SK-N-SH (cell line): Measurements from ENCODE around the gene ATP8B1. TPM values are rescaled to one million over a fixed set of nuclear protein-coding genes. Genes with fewer than 3 reads are reported as not detected.

ENCODE experiments used
- CTCF ChIA-PET: fragments of 300-600, 350-600 bp; formaldehyde crosslinking; extraction: SDS; loops from one replicate; lab custom pipeline; 2021; lab: Yijun Ruan, JAX
- POLR2A ChIA-PET: fragments of 350-600 bp; sonication (Branson Sonifier 250); formaldehyde crosslinking; extraction: SDS; loops from one replicate; lab custom pipeline; 2020; ENCODE audit warnings: antibody characterized with exemption, inconsistent platforms; lab: Yijun Ruan, JAX
- DNase-seq: peaks from one replicate; pipeline ENCODE4 v3.0.0; 2012
- H2AFZ ChIP-seq: fragments of 200-600 bp; sonication (generic); 2 replicates; pipeline ENCODE4 v1.8.1; 2016; ENCODE audit warnings: antibody characterized with exemption, mild to moderate bottlenecking, low read depth
- H3F3A ChIP-seq: fragments of 200-600 bp; sonication (generic); replicated peaks from 2 replicates; pipeline ENCODE3; 2016; ENCODE audit warnings: antibody characterized with exemption, mild to moderate bottlenecking; ENCODE audit not compliant: insufficient read depth
- H3K27ac ChIP-seq, 2 experiments: fragments of 200-500 bp in 1 of 2; fragments of 200-600 bp in 1 of 2; sonication (Bioruptor generic) in 1 of 2; sonication (generic), shearing (Covaris generic) in 1 of 2; 2 replicates each; pipeline versions ENCODE4 v1.5.1 to v1.6.1; 2014 to 2016; ENCODE audit warnings: low read depth in 2 of 2, inconsistent platforms in 1 of 2, low read length in 1 of 2, mild to moderate bottlenecking in 1 of 2, mixed read lengths in 1 of 2
- H3K27me3 ChIP-seq: fragments of 200-600 bp; sonication (generic), shearing (Covaris generic); 2 replicates; pipeline ENCODE4 v1.6.1; 2016; ENCODE audit warnings: mixed run types; ENCODE audit not compliant: insufficient read depth
- H3K36me3 ChIP-seq, 2 experiments: fragments of 200-500 bp in 1 of 2; fragments of 200-600 bp in 1 of 2; sonication (Bioruptor generic) in 1 of 2; sonication (generic) in 1 of 2; replicated peaks in 1 of 2; 2 replicates each; pipeline versions ENCODE3 to v1.5.1; 2014 to 2016; ENCODE audit warnings: low read length in 1 of 2, mild to moderate bottlenecking in 1 of 2; ENCODE audit not compliant: insufficient read depth in 2 of 2, control insufficient read depth in 1 of 2
- H3K4me1 ChIP-seq, 2 experiments: fragments of 200-500 bp in 1 of 2; fragments of 200-600 bp in 1 of 2; sonication (Bioruptor generic) in 1 of 2; sonication (generic), shearing (Covaris generic) in 1 of 2; 2 replicates each; pipeline versions ENCODE4 v1.5.1 to v1.6.1; 2014 to 2016; ENCODE audit warnings: low read depth in 1 of 2, low read length in 1 of 2, mixed run types in 1 of 2; ENCODE audit not compliant: insufficient read depth in 2 of 2, control insufficient read depth in 1 of 2
- H3K4me2 ChIP-seq: fragments of 200-600 bp; sonication (generic), shearing (Covaris generic); 2 replicates; pipeline ENCODE4 v1.6.1; 2017; ENCODE audit warnings: mixed run types
- H3K4me3 ChIP-seq, 2 experiments: fragments of 200-500 bp in 1 of 2; fragments of 200-600 bp in 1 of 2; sonication (Bioruptor generic) in 1 of 2; sonication (generic), shearing (Covaris generic) in 1 of 2; 2 replicates each; pipeline versions ENCODE4 v1.5.1 to v1.8.1; 2014 to 2016; ENCODE audit warnings: low read depth in 2 of 2, inconsistent platforms in 1 of 2, low read length in 1 of 2, mild to moderate bottlenecking in 1 of 2, mixed read lengths in 1 of 2, moderate library complexity in 1 of 2
- H3K79me2 ChIP-seq: fragments of 200-600 bp; sonication (generic); 2 replicates; pipeline ENCODE4 v1.8.1; 2017; ENCODE audit warnings: mild to moderate bottlenecking; ENCODE audit not compliant: insufficient read depth
- H3K9ac ChIP-seq: fragments of 200-600 bp; sonication (generic); 2 replicates; pipeline ENCODE4 v1.6.1; 2017; ENCODE audit warnings: mixed run types
- H3K9me2 ChIP-seq: fragments of 200-600 bp; sonication (generic); 2 replicates; pipeline ENCODE4 v1.6.1; 2017; ENCODE audit warnings: mixed run types
- H3K9me3 ChIP-seq: fragments of 200-600 bp; sonication (generic); 2 replicates; pipeline ENCODE4 v1.6.1; 2017; ENCODE audit warnings: mixed run types, mild to moderate bottlenecking, moderate library complexity
- H4K20me1 ChIP-seq: fragments of 200-600 bp; sonication (generic); 2 replicates; pipeline ENCODE4 v1.6.1; 2017; ENCODE audit warnings: mild to moderate bottlenecking, mixed run types; ENCODE audit not compliant: insufficient read depth
- CHD2 ChIP-seq: fragments of 150-350 bp; IDR thresholded peaks from 2 replicates; pipeline ENCODE4 v1.6.1; 2018; ENCODE audit warnings: low read length; ENCODE audit not compliant: partially characterized antibody
- FOSL2 ChIP-seq: IDR thresholded peaks from 2 replicates; pipeline ENCODE4 v1.4.0; 2012; ENCODE audit warnings: low read depth, mild to moderate bottlenecking, moderate library complexity, borderline replicate concordance
- FOXJ3 ChIP-seq: sonication (generic); formaldehyde crosslinking; IDR thresholded peaks from 2 replicates; pipeline ENCODE4 v1.5.1; 2020; ENCODE audit warnings: mild to moderate bottlenecking, missing genetic modification reagents
- FOXM1 ChIP-seq: IDR thresholded peaks from 2 replicates; pipeline ENCODE4 v1.4.0; 2012; ENCODE audit warnings: low read depth, mild to moderate bottlenecking
- MAX ChIP-seq: IDR thresholded peaks from 2 replicates; pipeline ENCODE4 v1.4.0; 2012; ENCODE audit warnings: low read depth
- MEF2A ChIP-seq: IDR thresholded peaks from 2 replicates; pipeline ENCODE4 v1.4.0; 2012; ENCODE audit warnings: low read depth, borderline replicate concordance
- MXI1 ChIP-seq: IDR thresholded peaks from 2 replicates; pipeline ENCODE4 v1.6.1; 2012; ENCODE audit warnings: mild to moderate bottlenecking, low read depth, low read length, improper control_type of control experiment
- NFIC ChIP-seq: IDR thresholded peaks from 2 replicates; pipeline ENCODE4 v1.4.0; 2012; ENCODE audit warnings: borderline replicate concordance
- PBX3 ChIP-seq: IDR thresholded peaks from 2 replicates; pipeline ENCODE4; 2012
- POLR2AphosphoS5 ChIP-seq: IDR thresholded peaks from 2 replicates; pipeline ENCODE4 v1.6.1; 2012; ENCODE audit warnings: low read depth, low read length
- RAD21 ChIP-seq: IDR thresholded peaks from 2 replicates; pipeline ENCODE4 v1.6.1; 2012; ENCODE audit warnings: mild to moderate bottlenecking, low read length
- RCOR1 ChIP-seq: fragments of 150-350 bp; IDR thresholded peaks from 2 replicates; pipeline ENCODE4 v1.6.1; 2017; ENCODE audit warnings: antibody characterized with exemption, low read length
- REST ChIP-seq: IDR thresholded peaks from 2 replicates; pipeline ENCODE4 v1.6.1; 2012; ENCODE audit warnings: mild to moderate bottlenecking, low read depth, low read length, moderate library complexity
- RFX5 ChIP-seq: IDR thresholded peaks from 2 replicates; pipeline ENCODE4 v1.6.1; 2012; ENCODE audit warnings: mild to moderate bottlenecking, improper control_type of control experiment, low read length
- TCF12 ChIP-seq: IDR thresholded peaks from 2 replicates; pipeline ENCODE4 v1.4.0; 2012
- TEAD4 ChIP-seq: IDR thresholded peaks from 2 replicates; pipeline ENCODE4 v1.4.0; 2012; ENCODE audit warnings: mild to moderate bottlenecking, borderline replicate concordance; ENCODE audit not compliant: insufficient read depth
- WGBS: methylation state at CpG from one replicate; pipeline ENCODE4 v1.1.6; 2017; ENCODE audit warnings: low lambda C conversion rate; 5-methylcytosine and 5-hydroxymethylcytosine counted together
- polyA plus RNA-seq, 3 experiments: library from polyadenylated mRNA; depleted of rRNA; stranded (reverse); fragments of >200 nt; gene quantifications; 2 replicates each; pipeline ENCODE4 v1.2.3, GENCODE V29; 2012
- TF ChIP-seq, protein P1 (sequence below): fragments of 150-350 bp; IDR thresholded peaks from 2 replicates; pipeline ENCODE4 v1.6.1; 2016; ENCODE audit warnings: mild to moderate bottlenecking, low read depth, low read length
- TF ChIP-seq, protein P2 (sequence below): fragments of 150-350 bp; IDR thresholded peaks from 2 replicates; pipeline ENCODE4 v1.6.1; 2017; ENCODE audit warnings: antibody characterized with exemption, low read length, low read depth, borderline replicate concordance
- TF ChIP-seq, protein P3 (sequence below): fragments of 200-600 bp; sonication (generic); IDR thresholded peaks from 2 replicates; pipeline ENCODE4 v1.6.1; 2017; ENCODE audit warnings: antibody characterized with exemption, mild to moderate bottlenecking, moderate library complexity

ATP8B1 gene
- polyA plus RNA-seq, 1 of the 3 experiments (the other 2 are of a cell fraction), result 43.8 TPM

- H3K36me3 ChIP-seq, result peaks cover 9 to 46% of the 10 kb centered on the region in 2 experiments
- H3K79me2 ChIP-seq, result peaks cover 93% of the 10 kb centered on the region
- H3K9ac ChIP-seq, result no peak overlapping the region
- peaks cover 22% of the 10 kb centered on the region for H4K20me1 ChIP-seq
- TF ChIP-seq, protein P1, sequence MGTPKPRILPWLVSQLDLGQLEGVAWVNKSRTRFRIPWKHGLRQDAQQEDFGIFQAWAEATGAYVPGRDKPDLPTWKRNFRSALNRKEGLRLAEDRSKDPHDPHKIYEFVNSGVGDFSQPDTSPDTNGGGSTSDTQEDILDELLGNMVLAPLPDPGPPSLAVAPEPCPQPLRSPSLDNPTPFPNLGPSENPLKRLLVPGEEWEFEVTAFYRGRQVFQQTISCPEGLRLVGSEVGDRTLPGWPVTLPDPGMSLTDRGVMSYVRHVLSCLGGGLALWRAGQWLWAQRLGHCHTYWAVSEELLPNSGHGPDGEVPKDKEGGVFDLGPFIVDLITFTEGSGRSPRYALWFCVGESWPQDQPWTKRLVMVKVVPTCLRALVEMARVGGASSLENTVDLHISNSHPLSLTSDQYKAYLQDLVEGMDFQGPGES, result no peak
- TF ChIP-seq REST (no peak), CHD2 (no peak), MAX (no peak), MEF2A (no peak), PBX3 (no peak), FOSL2 (no peak), POLR2AphosphoS5 (no peak), FOXM1 (no peak), RAD21 (no peak), TEAD4 (no peak), FOXJ3 (CRISPR knock-in tag) (no peak), TCF12 (no peak), MXI1 (no peak), NFIC (no peak), RCOR1 (no peak), RFX5 (no peak)
- TF ChIP-seq, protein P2, sequence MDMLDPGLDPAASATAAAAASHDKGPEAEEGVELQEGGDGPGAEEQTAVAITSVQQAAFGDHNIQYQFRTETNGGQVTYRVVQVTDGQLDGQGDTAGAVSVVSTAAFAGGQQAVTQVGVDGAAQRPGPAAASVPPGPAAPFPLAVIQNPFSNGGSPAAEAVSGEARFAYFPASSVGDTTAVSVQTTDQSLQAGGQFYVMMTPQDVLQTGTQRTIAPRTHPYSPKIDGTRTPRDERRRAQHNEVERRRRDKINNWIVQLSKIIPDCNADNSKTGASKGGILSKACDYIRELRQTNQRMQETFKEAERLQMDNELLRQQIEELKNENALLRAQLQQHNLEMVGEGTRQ, result no peak
- TF ChIP-seq, protein P3, sequence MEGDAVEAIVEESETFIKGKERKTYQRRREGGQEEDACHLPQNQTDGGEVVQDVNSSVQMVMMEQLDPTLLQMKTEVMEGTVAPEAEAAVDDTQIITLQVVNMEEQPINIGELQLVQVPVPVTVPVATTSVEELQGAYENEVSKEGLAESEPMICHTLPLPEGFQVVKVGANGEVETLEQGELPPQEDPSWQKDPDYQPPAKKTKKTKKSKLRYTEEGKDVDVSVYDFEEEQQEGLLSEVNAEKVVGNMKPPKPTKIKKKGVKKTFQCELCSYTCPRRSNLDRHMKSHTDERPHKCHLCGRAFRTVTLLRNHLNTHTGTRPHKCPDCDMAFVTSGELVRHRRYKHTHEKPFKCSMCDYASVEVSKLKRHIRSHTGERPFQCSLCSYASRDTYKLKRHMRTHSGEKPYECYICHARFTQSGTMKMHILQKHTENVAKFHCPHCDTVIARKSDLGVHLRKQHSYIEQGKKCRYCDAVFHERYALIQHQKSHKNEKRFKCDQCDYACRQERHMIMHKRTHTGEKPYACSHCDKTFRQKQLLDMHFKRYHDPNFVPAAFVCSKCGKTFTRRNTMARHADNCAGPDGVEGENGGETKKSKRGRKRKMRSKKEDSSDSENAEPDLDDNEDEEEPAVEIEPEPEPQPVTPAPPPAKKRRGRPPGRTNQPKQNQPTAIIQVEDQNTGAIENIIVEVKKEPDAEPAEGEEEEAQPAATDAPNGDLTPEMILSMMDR, result no peak
- H3K4me3 ChIP-seq, result no peak overlapping the region
- no peak overlapping the region for H3K4me2 ChIP-seq
- H3K9me3 ChIP-seq, result no peaks in the 10 kb centered on the region
- H3K27me3 ChIP-seq, result no peaks in the 10 kb centered on the region
- peaks cover 0 to 24% of the 10 kb centered on the region in 2 experiments; a peak in 1 of 4 replicates for H3K4me1 ChIP-seq
- H3F3A ChIP-seq, result peaks cover 61% of the 10 kb centered on the region
- WGBS, result 91% methylated on average over 5 of the region's 5 CpGs
- DNase-seq, result no peak
- CTCF ChIA-PET, result no interaction called here
- POLR2A ChIA-PET, result no interaction called here
- H2AFZ ChIP-seq, result no peak overlapping the region
- H3K9me2 ChIP-seq, result no peaks in the 10 kb centered on the region
- peak overlapping the region in 1 of 2 experiments; percentile 70; a peak in 2 of 4 replicates for H3K27ac ChIP-seq
Measured at GRCh38 chr18:57730146-57730545, 73.0 kb downstream of the ATP8B1 start.
